Mononuclear cell (primary cell): ENCODE results near the gene FCGBP. TPM values are rescaled to one million over a fixed set of nuclear protein-coding genes. Genes with fewer than 3 reads are reported as not detected.
"Not testable (repeated sequence)": the region's sequence is repeated elsewhere in the genome, so short reads cannot be mapped to it uniquely, and the experiment has no call there.

Experiments used
- H3K27me3 ChIP-seq: 2 replicates; pipeline ENCODE4 v1.6.0; 2011; ENCODE audit warnings: low read length, control low read depth; ENCODE audit not compliant: insufficient read depth
- H3K4me1 ChIP-seq: 2 replicates; pipeline ENCODE4 v1.5.1; 2011; ENCODE audit warnings: mild to moderate bottlenecking, low read length, control low read depth; ENCODE audit not compliant: insufficient read depth
- H3K4me3 ChIP-seq: 2 replicates; pipeline ENCODE4 v1.5.1; 2011; ENCODE audit warnings: mild to moderate bottlenecking, low read length, moderate library complexity
- H3K9me3 ChIP-seq: 2 replicates; pipeline ENCODE4 v1.5.1; 2011; ENCODE audit warnings: low read depth, mild to moderate bottlenecking, control low read depth, low read length
- total RNA-seq: library from RNA; depleted of rRNA; stranded (reverse); fragments of >200 nt; gene quantifications from one replicate; pipeline ENCODE4 v1.2.3, GENCODE V29; 2012

The FCGBP gene
- total RNA-seq, 1 donor, result 4.7 TPM

DNA sequence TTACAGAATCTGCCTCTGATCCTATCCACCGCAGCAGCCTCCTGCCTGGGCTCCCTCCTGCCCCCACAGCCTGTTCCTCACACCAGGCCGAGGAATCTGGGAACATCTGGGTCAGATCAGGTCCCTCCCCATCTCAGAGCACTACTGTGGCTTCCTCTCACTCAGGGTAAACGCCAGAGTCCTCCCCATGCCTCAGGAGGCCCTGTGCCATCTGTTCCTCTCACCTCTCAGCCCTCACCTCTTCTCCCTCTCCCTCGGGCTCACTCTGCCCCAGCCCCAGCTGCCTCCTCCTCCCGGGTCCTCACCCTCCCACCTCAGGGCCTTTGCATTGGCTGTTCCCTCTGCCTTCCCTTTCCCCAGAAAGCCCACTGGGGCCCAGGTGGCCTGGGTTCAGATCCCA, 18.2 kb downstream of the FCGBP start:
- Histone ChIP-seq H3K4me1 (no peaks in the 10 kb centered on the region), H3K9me3 (no peaks in the 10 kb centered on the region), H3K4me3 (no peak overlapping the region), H3K27me3 (no peaks in the 10 kb centered on the region)

DNA sequence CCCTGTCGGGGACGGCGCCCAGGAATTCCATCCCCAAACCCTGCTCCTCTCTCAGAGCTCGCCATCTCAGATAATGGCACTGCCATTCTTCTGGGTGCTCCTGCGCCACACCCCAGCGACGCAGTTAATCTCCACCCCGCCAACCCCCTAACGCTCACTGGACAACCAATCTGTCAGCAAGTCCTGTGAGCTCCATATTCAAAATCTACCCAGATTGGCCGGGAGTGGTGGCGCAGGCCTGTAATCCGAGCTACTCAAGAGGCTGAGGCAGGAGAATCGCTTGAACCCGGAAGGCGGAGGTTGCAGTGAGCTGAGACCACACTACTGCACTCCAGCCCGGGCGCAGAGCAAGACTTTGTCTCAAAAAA, 18.6 kb downstream of the FCGBP start:
- no peaks in the 10 kb centered on the region for H3K27me3 ChIP-seq
- no peak overlapping the region for H3K4me3 ChIP-seq
- no peaks in the 10 kb centered on the region for H3K4me1 ChIP-seq
- no peaks in the 10 kb centered on the region for H3K9me3 ChIP-seq

DNA sequence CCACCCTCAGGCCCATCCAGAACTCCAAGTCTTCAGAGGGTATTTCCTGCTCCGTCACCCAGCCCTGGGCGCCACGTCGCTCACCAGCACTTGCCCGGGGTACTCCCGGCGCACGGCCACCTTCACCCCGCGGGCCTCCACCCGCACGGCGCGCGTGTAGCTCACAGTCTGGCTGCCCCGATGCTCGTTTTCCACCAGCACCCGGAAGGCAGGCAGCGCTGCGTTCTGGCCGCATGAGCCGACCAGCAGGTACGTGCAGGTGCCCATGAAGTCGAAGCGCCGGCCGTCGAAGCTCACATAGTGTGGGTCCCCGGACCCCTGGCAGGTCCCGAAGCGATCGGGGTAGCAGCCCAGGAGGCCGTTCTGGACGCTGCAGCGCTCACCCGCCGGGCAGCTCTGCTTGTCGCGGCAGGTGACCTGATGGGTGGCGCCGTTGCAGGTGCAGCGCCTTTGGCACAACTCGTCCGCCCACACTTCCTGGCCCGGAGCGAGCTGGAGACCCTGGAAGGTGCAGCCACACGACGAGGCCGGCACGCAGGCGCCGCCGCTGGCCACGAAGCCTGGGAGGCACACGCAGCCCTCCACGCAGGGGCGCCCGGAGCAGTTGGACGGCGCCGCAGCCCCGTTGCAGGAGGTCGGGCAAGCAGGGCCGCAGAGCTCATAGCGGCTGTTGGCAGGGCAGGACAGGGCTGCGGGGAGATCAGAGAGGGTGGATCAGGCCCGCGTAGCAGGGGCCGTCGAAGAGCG, 19.2 kb downstream of the FCGBP start:
- Histone ChIP-seq H3K9me3 (no peaks in the 10 kb centered on the region), H3K4me1 (no peaks in the 10 kb centered on the region), H3K4me3 (no peak overlapping the region), H3K27me3 (no peaks in the 10 kb centered on the region)

- H3K4me1 ChIP-seq, result peaks cover 4% of the 10 kb centered on the region
- no peak overlapping the region for H3K4me3 ChIP-seq
- H3K9me3 ChIP-seq, result no peaks in the 10 kb centered on the region
- H3K27me3 ChIP-seq, result no peaks in the 10 kb centered on the region
These were observed 20.6 kb downstream of the FCGBP start for GRCh38 chr19:39913682-39914333.

- Histone ChIP-seq H3K4me3 (no peak overlapping the region), H3K4me1 (peaks cover 4% of the 10 kb centered on the region), H3K9me3 (no peaks in the 10 kb centered on the region), H3K27me3 (no peaks in the 10 kb centered on the region)
These were observed 25.6 kb downstream of the FCGBP start for GRCh38 chr19:39908803-39909202.

- H3K9me3 ChIP-seq, result no peaks in the 10 kb centered on the region
- no peak overlapping the region for H3K4me3 ChIP-seq
- peaks cover 4% of the 10 kb centered on the region for H3K4me1 ChIP-seq
- no peaks in the 10 kb centered on the region for H3K27me3 ChIP-seq
These were observed 27.4 kb downstream of the FCGBP start for GRCh38 chr19:39906820-39907611.

GRCh38 chr19:39906283-39906682, 28.2 kb downstream of the FCGBP start:
- Histone ChIP-seq H3K27me3 (no peaks in the 10 kb centered on the region), H3K4me1 (peaks cover 4% of the 10 kb centered on the region), H3K4me3 (no peak overlapping the region), H3K9me3 (no peaks in the 10 kb centered on the region)

GRCh38 chr19:39903486-39904091, 30.8 kb downstream of the FCGBP start:
- not testable (repeated sequence) for H3K4me3 ChIP-seq, H3K9me3 ChIP-seq, H3K27me3 ChIP-seq, H3K4me1 ChIP-seq

- H3K4me3 ChIP-seq, H3K4me1 ChIP-seq, H3K27me3 ChIP-seq, H3K9me3 ChIP-seq: not testable (repeated sequence)
These were observed 32.1 kb downstream of the FCGBP start for GRCh38 chr19:39902326-39902725.

DNA sequence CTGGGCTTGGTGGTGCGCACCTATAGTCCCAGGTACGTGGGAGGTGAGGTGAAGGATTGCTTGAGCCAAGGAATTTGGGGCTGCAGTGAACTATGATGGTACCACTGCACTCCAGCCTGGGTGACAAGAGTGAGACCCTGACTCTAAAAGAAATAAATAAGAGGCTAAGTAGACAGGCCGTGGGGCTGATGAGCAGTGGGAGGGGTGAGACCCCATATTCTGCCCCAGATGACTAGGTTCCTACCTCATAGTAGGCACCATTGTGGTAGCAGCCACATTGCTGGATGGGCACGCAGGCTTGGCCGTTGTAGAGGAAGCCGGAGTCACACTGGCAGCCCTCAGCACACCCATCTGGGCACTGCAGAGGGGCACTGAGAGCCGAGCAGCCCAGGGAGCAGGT, 32.8 kb downstream of the FCGBP start:
- not testable (repeated sequence) for H3K27me3 ChIP-seq, H3K4me3 ChIP-seq, H3K4me1 ChIP-seq, H3K9me3 ChIP-seq

- not testable (repeated sequence) for H3K9me3 ChIP-seq, H3K4me3 ChIP-seq, H3K27me3 ChIP-seq, H3K4me1 ChIP-seq
These were observed 35.6 kb downstream of the FCGBP start for GRCh38 chr19:39898858-39899257.

- not testable (repeated sequence) for H3K4me3 ChIP-seq, H3K9me3 ChIP-seq, H3K4me1 ChIP-seq, H3K27me3 ChIP-seq
These were observed 36.8 kb downstream of the FCGBP start for GRCh38 chr19:39897511-39898245.

GRCh38 chr19:39895096-39895495, 39.3 kb downstream of the FCGBP start:
- H3K4me3 ChIP-seq, H3K9me3 ChIP-seq, H3K4me1 ChIP-seq, H3K27me3 ChIP-seq: not testable (repeated sequence)

GRCh38 chr19:39894236-39894606, 40.2 kb downstream of the FCGBP start:
- H3K9me3 ChIP-seq, H3K4me1 ChIP-seq, H3K4me3 ChIP-seq, H3K27me3 ChIP-seq: not testable (repeated sequence)
